ENCODE measurements around the gene HNRNPD. TPM values are rescaled to one million over a fixed set of nuclear protein-coding genes. Genes with fewer than 3 reads are reported as not detected.
"Not testable (repeated sequence)": the region's sequence is repeated elsewhere in the genome, so short reads cannot be mapped to it uniquely, and the experiment has no call there.

The HNRNPD gene
- total RNA-seq, 6 donors from 2014 or later, result 75.9 to 182 (median 135) TPM

GRCh38 chr4:82398263-82398662 is 24.5 kb upstream of the HNRNPD start:
- Histone ChIP-seq H3K36me3 (no peaks in the 10 kb centered on the region), H3K27ac (no peak overlapping the region), H3K4me1 (no peaks in the 10 kb centered on the region), H3K27me3 (no peaks in the 10 kb centered on the region), H3K4me3 (no peak overlapping the region), H3K9me3 (no peaks in the 10 kb centered on the region)
- no peak for ATAC-seq (ENCODE audit: low FRiP score in 2 of 2)
- 76 to 79% methylated on average over 1 of the region's 1 CpG for WGBS, 2 donors
- DNase-seq, result no peak
- no peak for TF ChIP-seq EP300 (IDR thresholded peaks at IDR 0.05)
- TF ChIP-seq CTCF (IDR thresholded peaks at IDR 0.05), result no peak
- no peak for TF ChIP-seq POLR2AphosphoS5 (IDR thresholded peaks at IDR 0.05)
- no peak for TF ChIP-seq POLR2A (IDR thresholded peaks at IDR 0.05)

- Histone ChIP-seq H3K27ac (no peak overlapping the region), H3K27me3 (no peaks in the 10 kb centered on the region), H3K4me3 (no peak overlapping the region), H3K9me3 (no peaks in the 10 kb centered on the region), H3K36me3 (no peaks in the 10 kb centered on the region), H3K4me1 (no peaks in the 10 kb centered on the region)
- 90 to 91% methylated on average over 3 of the region's 3 CpGs for WGBS, 2 donors
- ATAC-seq (ENCODE audit: low FRiP score in 2 of 2), result no peak
- TF ChIP-seq EP300 (IDR thresholded peaks at IDR 0.05), result no peak
- no peak for TF ChIP-seq CTCF (IDR thresholded peaks at IDR 0.05)
- no peak for TF ChIP-seq POLR2A (IDR thresholded peaks at IDR 0.05)
- TF ChIP-seq POLR2AphosphoS5 (IDR thresholded peaks at IDR 0.05), result no peak
- DNase-seq, result no peak
Measured at GRCh38 chr4:82397527-82397926, 23.7 kb upstream of the HNRNPD start.

- Histone ChIP-seq H3K9me3 (no peaks in the 10 kb centered on the region), H3K4me1 (no peaks in the 10 kb centered on the region), H3K4me3 (no peak overlapping the region), H3K27ac (no peak overlapping the region), H3K36me3 (no peaks in the 10 kb centered on the region), H3K27me3 (no peaks in the 10 kb centered on the region)
- ATAC-seq (ENCODE audit: low FRiP score in 2 of 2), result no peak
- WGBS, 2 donors, result 86 to 87% methylated on average over 3 of the region's 3 CpGs
- TF ChIP-seq CTCF (IDR thresholded peaks at IDR 0.05) (no peak), POLR2A (IDR thresholded peaks at IDR 0.05) (no peak), EP300 (IDR thresholded peaks at IDR 0.05) (no peak), POLR2AphosphoS5 (IDR thresholded peaks at IDR 0.05) (no peak)
- no peak for DNase-seq
Measured at GRCh38 chr4:82394896-82395295, 21.1 kb upstream of the HNRNPD start.

- not testable (repeated sequence) for H3K27ac ChIP-seq; DNase-seq; H3K9me3 ChIP-seq; H3K27me3 ChIP-seq; H3K4me1 ChIP-seq; ATAC-seq (ENCODE audit: low FRiP score in 2 of 2); H3K36me3 ChIP-seq; H3K4me3 ChIP-seq
- WGBS, 2 donors, result 89 to 93% methylated on average over 9 of the region's 9 CpGs
Measured at GRCh38 chr4:82390061-82390460, 16.3 kb upstream of the HNRNPD start.

- no peaks in the 10 kb centered on the region for H3K9me3 ChIP-seq
- ATAC-seq (ENCODE audit: low FRiP score in 2 of 2) (no peak), DNase-seq (no peak)
- H3K4me1 ChIP-seq, result no peaks in the 10 kb centered on the region
- 64 to 89% methylated on average over 1 of the region's 1 CpG for WGBS, 2 donors
- no peaks in the 10 kb centered on the region for H3K27me3 ChIP-seq
- TF ChIP-seq EP300 (IDR thresholded peaks at IDR 0.05) (no peak), POLR2A (IDR thresholded peaks at IDR 0.05) (no peak), POLR2AphosphoS5 (IDR thresholded peaks at IDR 0.05) (no peak), CTCF (IDR thresholded peaks at IDR 0.05) (no peak)
- H3K27ac ChIP-seq, result no peak overlapping the region
- no peaks in the 10 kb centered on the region for H3K36me3 ChIP-seq
- H3K4me3 ChIP-seq, result no peak overlapping the region
Measured at GRCh38 chr4:82388405-82388804, 14.6 kb upstream of the HNRNPD start.

- H3K4me3 ChIP-seq; DNase-seq; H3K4me1 ChIP-seq; H3K9me3 ChIP-seq; H3K27me3 ChIP-seq; ATAC-seq (ENCODE audit: low FRiP score in 2 of 2); H3K36me3 ChIP-seq; H3K27ac ChIP-seq: not testable (repeated sequence)
- 94 to 97% methylated on average over 8 of the region's 8 CpGs for whole genome bisulfite sequencing, 2 donors
Measured at GRCh38 chr4:82386312-82386711, 12.5 kb upstream of the HNRNPD start.

Data from upper lobe of left lung (tissue), 6 donors.